Measurements from ENCODE around the gene PAPPA2. TPM values are rescaled to one million over a fixed set of nuclear protein-coding genes. Genes with fewer than 3 reads are reported as not detected.

The PAPPA2 gene
- total RNA-seq, 4 donors from 2014 or later: 0.35 to 32.2 (median 1.1) TPM

DNA sequence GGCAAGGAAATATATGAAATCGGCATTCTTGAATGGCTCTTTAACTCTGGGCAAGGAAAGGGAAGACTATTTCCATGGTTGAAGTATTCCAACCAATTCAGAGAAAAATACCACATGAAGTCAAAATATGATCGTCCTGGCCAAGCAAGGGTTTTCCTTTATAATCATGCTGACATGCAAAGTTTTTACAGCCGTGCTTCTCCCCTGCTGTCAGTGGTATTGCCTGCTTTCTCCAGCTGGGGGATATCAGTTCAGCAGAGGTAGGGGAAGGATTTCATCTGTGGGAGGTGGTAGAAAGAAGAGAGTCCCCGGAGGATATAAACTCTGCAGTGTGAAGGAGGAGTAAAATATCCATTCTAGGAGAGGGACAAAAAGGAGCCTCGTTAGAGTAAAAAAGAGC, 322.8 kb downstream of the PAPPA2 start:
- TF ChIP-seq, protein P1, sequence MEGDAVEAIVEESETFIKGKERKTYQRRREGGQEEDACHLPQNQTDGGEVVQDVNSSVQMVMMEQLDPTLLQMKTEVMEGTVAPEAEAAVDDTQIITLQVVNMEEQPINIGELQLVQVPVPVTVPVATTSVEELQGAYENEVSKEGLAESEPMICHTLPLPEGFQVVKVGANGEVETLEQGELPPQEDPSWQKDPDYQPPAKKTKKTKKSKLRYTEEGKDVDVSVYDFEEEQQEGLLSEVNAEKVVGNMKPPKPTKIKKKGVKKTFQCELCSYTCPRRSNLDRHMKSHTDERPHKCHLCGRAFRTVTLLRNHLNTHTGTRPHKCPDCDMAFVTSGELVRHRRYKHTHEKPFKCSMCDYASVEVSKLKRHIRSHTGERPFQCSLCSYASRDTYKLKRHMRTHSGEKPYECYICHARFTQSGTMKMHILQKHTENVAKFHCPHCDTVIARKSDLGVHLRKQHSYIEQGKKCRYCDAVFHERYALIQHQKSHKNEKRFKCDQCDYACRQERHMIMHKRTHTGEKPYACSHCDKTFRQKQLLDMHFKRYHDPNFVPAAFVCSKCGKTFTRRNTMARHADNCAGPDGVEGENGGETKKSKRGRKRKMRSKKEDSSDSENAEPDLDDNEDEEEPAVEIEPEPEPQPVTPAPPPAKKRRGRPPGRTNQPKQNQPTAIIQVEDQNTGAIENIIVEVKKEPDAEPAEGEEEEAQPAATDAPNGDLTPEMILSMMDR (IDR thresholded peaks at IDR 0.05): no peak
- TF ChIP-seq POLR2A (IDR thresholded peaks at IDR 0.05): no peak
- no peak overlapping the region for H3K27ac ChIP-seq
- no peaks in the 10 kb centered on the region for H3K36me3 ChIP-seq
- no peak for DNase-seq
- H3K4me1 ChIP-seq: no peaks in the 10 kb centered on the region
- no peaks in the 10 kb centered on the region for H3K27me3 ChIP-seq
- H3K4me3 ChIP-seq: no peak overlapping the region
- H3K9me3 ChIP-seq: no peaks in the 10 kb centered on the region

DNA sequence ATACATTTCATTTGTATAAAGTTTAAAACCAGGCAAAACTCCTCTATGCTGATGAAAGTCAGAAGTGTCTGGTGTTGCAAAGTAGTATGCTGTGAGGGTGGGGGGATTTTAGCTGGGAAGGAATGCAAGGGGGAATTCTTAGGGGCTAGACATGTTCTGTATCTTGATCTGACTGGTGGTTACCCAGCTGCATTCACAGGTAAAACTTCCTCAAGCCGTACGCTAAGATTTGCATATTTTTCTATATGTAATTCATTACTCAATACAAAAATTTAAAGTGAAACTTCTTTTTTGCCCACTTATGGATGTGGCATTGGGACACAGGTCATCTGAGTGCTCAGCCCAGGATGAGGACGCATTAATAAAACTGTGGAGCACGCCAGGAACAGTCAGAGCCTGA, 323.3 kb downstream of the PAPPA2 start:
- no peak for TF ChIP-seq POLR2A (IDR thresholded peaks at IDR 0.05)
- TF ChIP-seq, protein P1 (IDR thresholded peaks at IDR 0.05): no peak
- no peaks in the 10 kb centered on the region for H3K36me3 ChIP-seq

DNA sequence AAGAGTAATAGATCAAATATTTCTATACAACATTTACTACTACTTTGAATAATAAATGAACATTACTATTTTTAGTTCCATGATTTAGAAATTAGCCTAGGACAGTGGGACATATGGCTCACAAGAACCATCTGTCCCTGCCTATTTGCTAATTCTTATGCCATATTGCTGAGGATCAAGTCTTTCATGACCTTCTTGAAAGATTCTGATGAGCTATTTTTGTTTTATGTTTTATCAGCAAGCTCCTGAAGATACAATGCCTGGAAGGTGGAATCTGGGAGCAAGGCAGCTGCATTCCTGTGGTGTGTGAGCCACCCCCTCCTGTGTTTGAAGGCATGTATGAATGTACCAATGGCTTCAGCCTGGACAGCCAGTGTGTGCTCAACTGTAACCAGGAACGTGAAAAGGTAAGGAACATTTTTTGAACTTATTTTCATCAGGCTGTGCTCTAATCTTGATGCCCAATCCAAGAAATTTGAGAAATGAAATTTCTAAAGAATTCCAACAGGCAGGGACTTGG, 326.7 kb downstream of the PAPPA2 start:
- TF ChIP-seq, protein P1 (IDR thresholded peaks at IDR 0.05): no peak
- TF ChIP-seq POLR2A (IDR thresholded peaks at IDR 0.05): no peak
- no peaks in the 10 kb centered on the region for H3K9me3 ChIP-seq
- no peaks in the 10 kb centered on the region for H3K36me3 ChIP-seq
- H3K4me3 ChIP-seq: no peak overlapping the region
- H3K27me3 ChIP-seq: no peaks in the 10 kb centered on the region
- H3K27ac ChIP-seq: no peak overlapping the region
- no peak for DNase-seq
- H3K4me1 ChIP-seq: no peaks in the 10 kb centered on the region

More for the DNA sequence above, 323.3 kb downstream of the PAPPA2 start:
- no peak for DNase-seq
- Histone ChIP-seq H3K9me3 (no peaks in the 10 kb centered on the region), H3K27me3 (no peaks in the 10 kb centered on the region), H3K4me3 (no peak overlapping the region), H3K4me1 (no peaks in the 10 kb centered on the region), H3K27ac (no peak overlapping the region)

DNA sequence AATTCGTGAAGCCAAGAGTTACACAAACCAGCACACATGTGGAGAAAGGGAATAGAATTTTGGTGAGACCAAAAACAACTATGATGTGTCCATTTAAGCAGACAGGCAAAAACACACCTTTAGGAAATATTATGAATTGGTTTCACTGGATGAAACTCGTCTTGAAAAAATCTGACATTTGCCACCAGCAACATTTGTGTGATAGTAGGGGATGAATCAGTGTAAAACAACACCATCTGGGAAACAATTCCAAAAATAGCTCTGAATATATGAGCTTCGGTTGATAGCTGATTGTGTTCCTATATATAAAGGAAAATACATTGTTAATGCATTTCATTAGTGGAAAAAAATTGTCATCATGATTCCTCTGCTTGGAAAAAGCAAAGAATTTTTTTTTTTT, 327.8 kb downstream of the PAPPA2 start:
- TF ChIP-seq, protein P1 (IDR thresholded peaks at IDR 0.05): no peak
- no peak for TF ChIP-seq POLR2A (IDR thresholded peaks at IDR 0.05)
- H3K27ac ChIP-seq: no peak overlapping the region
- no peaks in the 10 kb centered on the region for H3K27me3 ChIP-seq
- H3K9me3 ChIP-seq: no peaks in the 10 kb centered on the region
- H3K36me3 ChIP-seq: no peaks in the 10 kb centered on the region
- H3K4me1 ChIP-seq: no peaks in the 10 kb centered on the region
- no peak for DNase-seq
- no peak overlapping the region for H3K4me3 ChIP-seq

DNA sequence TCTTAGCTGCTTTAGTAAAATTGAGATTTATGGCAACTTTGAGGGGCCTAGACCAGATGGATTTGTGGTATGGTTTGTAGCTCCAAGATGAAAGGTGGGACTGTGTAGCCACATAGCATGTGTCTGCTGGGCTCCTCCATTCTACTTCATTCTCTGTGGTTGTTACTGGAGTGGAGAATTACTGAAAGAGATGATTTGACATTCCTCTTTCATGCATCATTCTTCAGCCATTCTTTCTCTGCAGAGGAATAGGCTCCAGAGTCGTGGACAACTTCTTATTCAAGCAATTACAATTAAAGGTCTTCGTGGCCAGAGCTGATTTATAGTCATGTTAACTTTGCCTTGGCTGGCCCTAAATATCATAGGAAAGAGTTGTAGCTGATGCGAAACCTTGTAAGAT, 328.9 kb downstream of the PAPPA2 start:
- Histone ChIP-seq H3K27ac (no peak overlapping the region), H3K36me3 (no peaks in the 10 kb centered on the region), H3K9me3 (no peaks in the 10 kb centered on the region), H3K4me1 (no peaks in the 10 kb centered on the region), H3K4me3 (no peak overlapping the region), H3K27me3 (no peaks in the 10 kb centered on the region)
- TF ChIP-seq POLR2A (IDR thresholded peaks at IDR 0.05): no peak
- TF ChIP-seq, protein P1 (IDR thresholded peaks at IDR 0.05): no peak
- DNase-seq: no peak
